Common myeloid progenitor, CD34-positive (primary cell): ENCODE results near the gene ACOD1.
A peak's percentile ranks its signal among the peaks of the same experiment; 100 is the strongest.

Source experiments
- CTCF ChIA-PET: fragments of 350-600 bp; sonication (Branson Sonifier 250); formaldehyde crosslinking; loops from one replicate; lab custom pipeline; 2021; ENCODE audit warnings: antibody characterized with exemption; lab: Charles Lee
- POLR2A ChIA-PET: fragments of 350-600 bp; sonication (Branson Sonifier 250); formaldehyde crosslinking; loops from one replicate; lab custom pipeline; 2021; ENCODE audit warnings: antibody characterized with exemption; lab: Charles Lee
- DNase-seq, 3 donors: peaks; one replicate each; pipeline versions ENCODE4 v3.0.0 to v3.0.0-alpha.2; 2013
- H3K27ac ChIP-seq, 2 experiments: 1 replicate in 1 of 2; 2 replicates in 1 of 2; pipeline ENCODE4 v1.7.0; 2013; ENCODE audit warnings: inconsistent platforms in 2 of 2, low read length in 2 of 2, mild to moderate bottlenecking in 2 of 2, low read depth in 1 of 2, moderate library complexity in 1 of 2; ENCODE audit not compliant: severe bottlenecking in 2 of 2, insufficient read depth in 1 of 2, poor library complexity in 1 of 2
- H3K27me3 ChIP-seq, 5 experiments: replicated peaks in 2 of 5; 1 replicate in 3 of 5; 2 replicates in 2 of 5; pipeline versions ENCODE4 v1.6.1 to v1.7.0; 2013; ENCODE audit warnings: low read length in 4 of 5, mild to moderate bottlenecking in 2 of 5, moderate library complexity in 2 of 5, inconsistent platforms in 1 of 5; ENCODE audit not compliant: insufficient read depth in 5 of 5, control insufficient read depth in 4 of 5
- H3K36me3 ChIP-seq, 4 experiments: 1 replicate in 2 of 4; 2 replicates in 2 of 4; pipeline versions ENCODE4 v1.6.1 to v1.7.0; 2013; ENCODE audit warnings: low read length in 3 of 4, control low read depth in 1 of 4, mild to moderate bottlenecking in 1 of 4; ENCODE audit not compliant: control insufficient read depth in 4 of 4, insufficient read depth in 4 of 4
- H3K4me1 ChIP-seq, 4 experiments: 1 replicate in 3 of 4; 2 replicates in 1 of 4; pipeline versions ENCODE4 v1.6.1 to v1.7.1; 2013; ENCODE audit warnings: low read length in 3 of 4, mild to moderate bottlenecking in 3 of 4, control low read depth in 1 of 4, inconsistent platforms in 1 of 4, moderate library complexity in 1 of 4; ENCODE audit not compliant: control insufficient read depth in 4 of 4, insufficient read depth in 4 of 4; ENCODE audit errors: control extremely low read depth in 1 of 4
- H3K4me3 ChIP-seq, 7 experiments: 1 replicate in 4 of 7; 2 replicates in 3 of 7; pipeline versions ENCODE4 v1.5.1 to v1.7.0; 2013; ENCODE audit warnings: mild to moderate bottlenecking in 7 of 7, low read length in 6 of 7, moderate library complexity in 6 of 7, inconsistent platforms in 2 of 7, low read depth in 2 of 7, control low read depth in 1 of 7; ENCODE audit not compliant: insufficient read depth in 4 of 7, control insufficient read depth in 1 of 7; ENCODE audit errors: extremely low read depth in 1 of 7
- H3K9me3 ChIP-seq, 5 experiments: 1 replicate in 4 of 5; 2 replicates in 1 of 5; pipeline versions ENCODE4 v1.6.1 to v1.7.1; 2013; ENCODE audit warnings: low read length in 4 of 5, mild to moderate bottlenecking in 2 of 5, inconsistent platforms in 1 of 5, low read depth in 1 of 5, moderate library complexity in 1 of 5; ENCODE audit not compliant: control insufficient read depth in 4 of 5, insufficient read depth in 2 of 5; ENCODE audit errors: control extremely low read depth in 1 of 5
- WGBS: methylation state at CpG from one replicate; pipeline ENCODE4 v1.1.5; 2013; ENCODE audit not compliant: insufficient coverage; 5-methylcytosine and 5-hydroxymethylcytosine counted together

ACOD1 gene

DNA sequence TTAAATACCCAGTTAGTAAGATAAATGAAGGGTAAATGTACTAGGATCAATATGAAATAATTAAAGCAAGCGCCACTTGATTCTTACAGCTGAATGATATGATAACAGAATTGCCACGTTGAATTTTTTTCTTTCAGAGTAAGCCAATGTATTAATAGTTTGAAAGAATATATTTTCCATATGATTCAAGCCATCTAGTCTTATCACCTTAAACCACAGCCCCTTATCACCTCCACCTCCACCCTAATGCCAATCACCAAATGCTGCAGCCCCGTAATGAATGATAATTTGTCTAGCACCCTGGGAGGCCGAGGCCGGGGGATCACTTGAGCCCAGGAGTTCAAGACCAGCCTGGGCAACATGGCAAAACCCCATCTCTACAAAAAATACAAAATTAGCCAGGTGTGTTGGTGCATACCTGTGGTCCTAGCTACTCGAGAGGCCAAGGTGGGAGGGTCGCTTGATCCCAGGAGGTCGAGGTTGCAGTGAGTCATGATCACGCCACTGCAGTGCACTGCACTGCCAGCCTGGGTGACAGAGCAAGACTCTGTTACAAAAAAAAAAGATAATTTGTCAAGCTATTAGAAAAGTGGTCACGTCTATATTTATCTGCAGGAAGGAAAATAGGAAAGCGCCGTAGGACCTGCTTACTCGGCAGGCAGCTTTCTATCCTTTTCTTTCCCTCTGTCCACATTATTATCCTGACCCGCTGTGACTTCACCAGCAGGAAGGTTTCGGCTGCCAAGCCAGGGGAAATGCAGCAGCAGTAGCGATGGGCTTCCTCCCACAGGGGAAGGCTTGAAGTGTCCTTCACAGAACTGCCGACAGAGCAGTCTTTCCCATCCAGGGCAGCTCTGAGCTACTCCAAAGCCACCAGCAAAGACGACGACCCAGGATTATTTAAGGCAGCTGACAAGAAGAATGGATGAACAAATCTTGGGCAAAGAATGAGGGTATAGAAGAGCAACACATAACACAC lies 23.8 kb downstream of the ACOD1 start:
- Histone ChIP-seq H3K4me1 (peaks cover 0 to 13% (median 5%) of the 10 kb centered on the region in 4 experiments), H3K36me3 (no peaks in the 10 kb centered on the region), H3K27me3 (no peaks in the 10 kb centered on the region), H3K4me3 (peak overlapping the region in 4 of 7 experiments; percentile 11 to 67 (median 25)), H3K9me3 (no peaks in the 10 kb centered on the region), H3K27ac (no peak overlapping the region)
- POLR2A ChIA-PET = interaction anchor here (0.6 kb wide), 2 partner anchors 46 to 277 kb away, joined by 3 read pairs; no protein-coding TSS in a partner anchor
- CTCF ChIA-PET = interaction anchor here (0.9 to 1.6 kb wide), 6 partner anchors 8 to 305 kb away, joined by 3 to 5 read pairs (median 3); no protein-coding TSS in a partner anchor
- WGBS = 11% methylated on average over 12 of the region's 19 CpGs
- DNase-seq = peak in 2 of 3 donors; percentile 39 to 46

DNA sequence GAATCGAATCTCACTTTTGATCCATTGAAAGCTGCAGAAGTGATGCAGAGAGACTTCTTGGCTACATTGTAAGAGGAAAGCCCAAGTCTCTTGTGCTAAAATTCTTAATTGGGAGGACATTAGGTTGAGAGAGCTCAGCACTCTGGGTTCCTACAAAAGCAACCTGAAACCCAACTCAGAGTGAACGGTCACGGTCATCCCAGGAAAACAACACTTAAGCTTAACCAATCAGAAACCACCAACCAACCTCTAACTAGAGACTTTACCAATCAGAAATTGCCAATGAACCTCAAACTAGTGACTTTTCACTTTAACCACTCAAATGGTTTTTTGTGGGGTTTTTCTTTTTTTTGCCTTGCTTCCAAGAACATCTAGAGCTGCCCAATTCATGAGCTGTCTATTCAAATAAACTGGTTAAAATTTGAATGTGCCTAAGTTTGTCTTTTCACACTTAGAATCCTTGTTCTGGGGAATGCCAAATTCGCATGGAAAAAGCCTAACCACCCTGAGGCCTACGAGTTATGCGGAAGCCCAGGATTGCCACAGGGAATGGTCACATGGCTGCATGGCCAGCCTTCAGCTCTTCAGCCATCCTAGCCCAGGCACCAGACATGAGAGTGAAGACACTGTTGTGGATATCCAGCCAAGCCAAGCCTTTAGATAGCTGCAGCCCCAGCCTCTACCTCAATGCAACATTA lies 25.8 kb downstream of the ACOD1 start:
- no peaks in the 10 kb centered on the region for H3K27me3 ChIP-seq
- no peak overlapping the region for H3K4me3 ChIP-seq
- no peak for DNase-seq
- ChIA-PET CTCF (interaction anchor here (0.7 kb wide), 1 partner anchor 305 kb away, joined by 4 read pairs; no protein-coding TSS in a partner anchor), POLR2A (no interaction called here)
- WGBS = 100% methylated on average over 4 of the region's 6 CpGs
- H3K4me1 ChIP-seq = peaks cover 0 to 15% (median 5%) of the 10 kb centered on the region in 4 experiments
- no peaks in the 10 kb centered on the region for H3K36me3 ChIP-seq
- H3K9me3 ChIP-seq = no peaks in the 10 kb centered on the region
- H3K27ac ChIP-seq = no peak overlapping the region

DNA sequence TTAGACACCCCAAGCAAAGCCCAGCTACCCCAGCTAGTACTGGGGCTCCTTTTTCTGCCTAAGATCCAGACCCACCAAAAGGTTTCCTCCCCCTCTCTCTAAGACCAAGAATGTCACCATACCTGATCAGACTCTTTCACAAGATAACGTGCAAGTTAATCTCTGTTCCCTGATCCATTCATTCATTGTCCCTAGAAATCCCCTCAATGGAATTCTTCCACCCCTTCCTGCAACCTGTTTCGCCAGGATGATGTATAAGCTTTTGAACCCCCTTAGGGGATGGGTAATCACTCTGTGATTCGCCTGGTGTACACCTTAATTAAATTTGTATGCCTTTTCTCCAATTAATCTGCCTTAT lies 26.3 kb downstream of the ACOD1 start:
- POLR2A ChIA-PET = no interaction called here
- 100% methylated on average over 2 of the region's 3 CpGs for WGBS
- CTCF ChIA-PET = no interaction called here
- DNase-seq = no peak
- Histone ChIP-seq H3K9me3 (no peaks in the 10 kb centered on the region), H3K36me3 (no peaks in the 10 kb centered on the region), H3K4me3 (no peak overlapping the region), H3K27ac (no peak overlapping the region), H3K4me1 (peaks cover 0 to 15% (median 5%) of the 10 kb centered on the region in 4 experiments), H3K27me3 (no peaks in the 10 kb centered on the region)

DNA sequence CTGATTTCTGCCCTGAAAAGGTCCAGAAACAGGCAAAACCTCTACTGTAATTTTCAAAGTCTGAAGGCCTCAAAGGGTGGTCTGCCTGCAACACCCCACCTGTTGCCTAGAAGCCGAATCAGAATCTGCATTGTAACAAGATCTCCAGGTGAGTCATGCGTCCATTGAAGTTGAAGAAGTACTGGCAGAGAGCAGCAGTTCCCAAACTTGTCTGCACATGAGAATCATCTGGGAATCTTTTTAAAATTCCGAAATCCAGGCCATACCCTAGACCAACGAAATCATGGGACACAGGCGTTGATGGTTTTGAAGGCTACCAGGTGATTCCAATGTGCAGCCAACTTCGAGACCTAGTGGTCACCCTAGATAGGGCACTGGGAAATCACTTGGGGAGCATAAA lies 27.6 kb downstream of the ACOD1 start:
- DNase-seq = no peak
- H3K9me3 ChIP-seq = no peaks in the 10 kb centered on the region
- CTCF ChIA-PET = interaction anchor here (1.1 kb wide), 1 partner anchor 308 kb away, joined by 4 read pairs; no protein-coding TSS in a partner anchor
- H3K4me1 ChIP-seq = peaks cover 0 to 21% (median 9%) of the 10 kb centered on the region in 4 experiments
- WGBS = 100% methylated on average over 6 of the region's 6 CpGs
- no peak overlapping the region for H3K27ac ChIP-seq
- no peak overlapping the region for H3K4me3 ChIP-seq
- H3K36me3 ChIP-seq = no peaks in the 10 kb centered on the region
- peaks cover 0 to 6% (median 0%) of the 10 kb centered on the region in 5 experiments for H3K27me3 ChIP-seq
- POLR2A ChIA-PET = no interaction called here

DNA sequence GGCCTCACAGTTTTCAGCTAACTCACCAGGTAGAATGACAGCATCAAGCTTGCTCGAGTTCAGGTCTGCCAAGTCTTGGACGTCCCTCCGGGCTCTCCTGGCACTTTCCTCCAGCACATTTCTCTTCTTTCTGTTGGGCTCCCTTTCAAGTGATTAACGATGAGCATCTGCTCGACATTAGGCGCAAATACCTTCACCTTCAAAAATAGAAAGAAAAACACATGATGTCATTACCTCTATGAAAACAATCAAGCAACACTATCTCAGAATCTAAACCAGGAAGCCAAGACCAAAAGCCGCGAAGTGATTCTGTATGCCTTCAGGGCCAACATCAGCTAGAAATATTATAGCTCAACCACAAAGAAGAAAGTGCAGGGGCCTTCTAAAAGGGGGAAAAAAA lies 28.2 kb downstream of the ACOD1 start:
- CTCF ChIA-PET = interaction anchor here (0.7 to 5.9 kb wide), 7 partner anchors 14 to 309 kb away, joined by 3 to 41 read pairs (median 4); partner anchors contain the start of gene CLN5
- Histone ChIP-seq H3K4me3 (no peak overlapping the region), H3K9me3 (no peaks in the 10 kb centered on the region), H3K27ac (no peak overlapping the region), H3K27me3 (peaks cover 0 to 10% (median 4%) of the 10 kb centered on the region in 5 experiments), H3K36me3 (no peaks in the 10 kb centered on the region), H3K4me1 (peaks cover 0 to 21% (median 9%) of the 10 kb centered on the region in 4 experiments)
- WGBS = 21% methylated on average over 6 of the region's 8 CpGs
- peak in 2 of 3 donors; percentile 54 to 68 for DNase-seq
- POLR2A ChIA-PET = no interaction called here

DNA sequence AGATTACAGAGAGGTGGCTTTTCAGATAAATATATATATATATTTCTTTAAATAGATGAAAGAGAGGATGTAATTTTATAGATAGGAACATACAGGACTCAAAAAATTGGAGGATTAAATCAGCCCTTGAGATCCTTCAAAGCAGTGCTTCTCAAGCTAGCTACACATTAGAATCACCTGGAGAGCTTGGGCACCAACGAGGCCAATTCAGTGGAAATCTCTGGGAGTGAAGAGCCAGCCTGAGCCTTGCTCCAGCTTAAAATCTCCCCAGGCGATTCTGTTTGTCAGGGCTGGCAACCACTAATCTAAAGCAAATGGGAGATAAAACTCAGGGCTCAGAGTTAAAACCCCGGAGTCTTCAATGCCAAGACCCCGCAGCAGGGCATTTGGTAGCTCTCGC lies 28.6 kb downstream of the ACOD1 start:
- Histone ChIP-seq H3K4me3 (no peak overlapping the region), H3K9me3 (no peaks in the 10 kb centered on the region), H3K36me3 (no peaks in the 10 kb centered on the region), H3K4me1 (peaks cover 0 to 21% (median 9%) of the 10 kb centered on the region in 4 experiments), H3K27me3 (peaks cover 0 to 13% (median 4%) of the 10 kb centered on the region in 5 experiments), H3K27ac (no peak overlapping the region)
- DNase-seq = no peak
- ChIA-PET CTCF (interaction anchor here (0.7 to 5.9 kb wide), 7 partner anchors 13 to 309 kb away, joined by 3 to 41 read pairs (median 4); partner anchors contain the start of gene CLN5), POLR2A (no interaction called here)
- 86% methylated on average over 5 of the region's 5 CpGs for WGBS
